CD4-positive, alpha-beta T cell (primary cell): Measurements from ENCODE around the gene ACP4. TPM values are rescaled to one million over a fixed set of nuclear protein-coding genes. Genes with fewer than 3 reads are reported as not detected.
"Not testable (repeated sequence)": the region's sequence is repeated elsewhere in the genome, so short reads cannot be mapped to it uniquely, and the experiment has no call there.

Source experiments
- ATAC-seq: fragments of 200-7000 bp; cut with Tn5 transposase; one replicate; pipeline ENCODE4 v1.10.0; 2022; ENCODE audit warnings: mild to moderate bottlenecking; ENCODE audit not compliant: poor library complexity
- CTCF ChIA-PET: fragments of 350-600 bp; sonication (Branson Sonifier 250); formaldehyde crosslinking; loops from one replicate; lab custom pipeline; 2021; ENCODE audit warnings: antibody characterized with exemption, inconsistent platforms; lab: Charles Lee
- POLR2A ChIA-PET: fragments of 350-600 bp; sonication (Branson Sonifier 250); formaldehyde crosslinking; loops from one replicate; lab custom pipeline; 2021; ENCODE audit warnings: antibody characterized with exemption, inconsistent platforms; lab: Charles Lee
- DNase-seq, 14 experiments: peaks; one replicate each; pipeline ENCODE4 v3.0.0-alpha.2; 2013 to 2020; ENCODE audit warnings: mixed read lengths in 2 of 14
- H3K27ac ChIP-seq, 2 donors: one replicate each; pipeline versions ENCODE4 v1.5.1 to v1.7.0; 2013; ENCODE audit warnings: low read length in 2 of 2, low read depth in 1 of 2, mild to moderate bottlenecking in 1 of 2
- H3K27me3 ChIP-seq, 2 experiments: 1 replicate in 1 of 2; 2 replicates in 1 of 2; pipeline versions ENCODE4 v1.6.1 to v1.7.0; 2013; ENCODE audit warnings: low read length in 2 of 2, control low read depth in 1 of 2, mild to moderate bottlenecking in 1 of 2, moderate library complexity in 1 of 2; ENCODE audit not compliant: insufficient read depth in 2 of 2, control insufficient read depth in 1 of 2
- H3K36me3 ChIP-seq: one replicate; pipeline ENCODE4 v1.6.1; 2013; ENCODE audit warnings: low read length, control low read depth; ENCODE audit not compliant: insufficient read depth
- H3K4me1 ChIP-seq: one replicate; pipeline ENCODE4 v1.6.1; 2013; ENCODE audit warnings: low read length, control low read depth; ENCODE audit not compliant: insufficient read depth
- H3K4me3 ChIP-seq: one replicate; pipeline ENCODE4 v1.5.1; 2013; ENCODE audit warnings: mild to moderate bottlenecking, low read length, moderate library complexity
- H3K9me3 ChIP-seq, 2 experiments: 1 replicate in 1 of 2; 2 replicates in 1 of 2; pipeline versions ENCODE4 v1.6.1 to v1.7.0; 2013; ENCODE audit warnings: low read length in 2 of 2, mild to moderate bottlenecking in 2 of 2, control low read depth in 1 of 2, moderate library complexity in 1 of 2; ENCODE audit not compliant: control insufficient read depth in 1 of 2, insufficient read depth in 1 of 2
- H3K27ac Mint-ChIP-seq: one replicate; pipeline ENCODE4 v1.8.0; 2020; ENCODE audit warnings: mixed read lengths
- H3K27me3 Mint-ChIP-seq: one replicate; pipeline ENCODE4 v1.8.0; 2021; ENCODE audit warnings: mixed read lengths
- H3K36me3 Mint-ChIP-seq: one replicate; pipeline ENCODE4 v1.8.0; 2021; ENCODE audit warnings: low read depth, mixed read lengths
- H3K4me1 Mint-ChIP-seq: one replicate; pipeline ENCODE4 v1.8.0; 2021; ENCODE audit warnings: low read depth, mixed read lengths
- H3K4me3 Mint-ChIP-seq: one replicate; pipeline ENCODE4 v1.8.0; 2020; ENCODE audit warnings: mild to moderate bottlenecking, mixed read lengths
- H3K9me3 Mint-ChIP-seq: one replicate; pipeline ENCODE4 v1.8.0; 2020; ENCODE audit warnings: mixed read lengths
- intact Hi-C, 2 experiments: fragments of 100-400 bp; cut with DNase I in 1 of 2; cut with micrococcal nuclease in 1 of 2; formaldehyde crosslinking; loops; one replicate each; pipeline versions ENCODE4 v1.15.1 to v1.9.0; 2023 to 2025; cut with DNase I, micrococcal nuclease
- total RNA-seq, 174 experiments: library from RNA in 2 of 174; stranded (reverse) in 2 of 174; gene quantifications; one replicate each; pipeline ENCODE4 v1.2.3 and lab custom pipeline; 2021 to 2026
- TF ChIP-seq, protein P1 (sequence below): fragments of 200-600 bp; IDR thresholded peaks from one replicate; pipeline ENCODE4 v1.8.0; 2022; ENCODE audit warnings: antibody characterized with exemption, mild to moderate bottlenecking

ACP4 gene
- total RNA-seq, 2 experiments from 2014 or later = not detected

DNA sequence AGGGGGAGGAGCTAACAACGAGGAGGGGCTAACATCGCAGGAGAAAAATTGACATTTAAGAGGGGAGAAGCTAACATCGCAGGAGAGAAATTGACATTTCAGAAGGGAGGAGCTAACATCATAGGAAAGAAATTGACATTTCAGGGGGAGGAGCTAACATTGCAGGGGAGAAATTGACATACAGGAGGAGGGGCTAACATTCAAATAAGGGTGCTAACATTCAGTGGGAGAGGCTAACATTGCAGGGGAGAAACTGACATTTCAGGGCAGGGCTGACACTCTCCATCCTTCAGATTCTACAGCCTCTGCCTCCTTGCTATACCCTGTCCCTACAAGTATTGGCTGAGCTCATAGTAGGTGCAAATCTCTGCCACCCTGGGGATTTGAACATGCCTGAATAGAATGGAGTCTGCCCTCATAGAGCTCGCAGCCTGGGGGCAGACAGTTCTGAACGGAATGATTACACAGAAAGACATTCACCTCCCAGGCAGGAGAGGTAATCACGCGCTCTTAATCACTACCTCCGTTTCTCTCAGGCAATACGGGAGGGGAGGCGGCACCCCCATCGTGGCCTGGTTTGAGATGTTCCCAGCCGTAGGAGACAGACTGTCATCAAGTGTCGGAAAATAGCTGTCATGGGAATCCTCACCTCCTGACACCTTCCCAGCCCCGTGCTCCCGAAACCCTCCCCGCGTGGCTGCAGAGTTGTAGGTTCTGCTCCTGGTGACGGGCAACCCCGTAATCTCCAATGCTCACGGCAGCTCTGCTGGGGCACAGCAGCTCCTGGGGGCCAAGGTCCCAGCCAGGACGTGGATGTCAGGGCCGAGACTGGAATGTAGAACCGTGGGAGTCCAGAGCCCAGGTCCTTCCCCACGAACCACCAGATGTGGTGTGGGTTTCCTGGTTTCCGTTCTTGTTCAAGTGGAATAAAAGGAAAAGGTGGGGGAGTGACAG lies 10.4 kb upstream of the ACP4 start:
- CTCF ChIA-PET = interaction anchor here (1.1 kb wide), 1 partner anchor 242 kb away, joined by 3 read pairs; no protein-coding TSS in a partner anchor
- H3K27ac Mint-ChIP-seq = no peak overlapping the region
- Histone ChIP-seq H3K27ac (no peak overlapping the region), H3K9me3 (peaks cover 0 to 20% of the 10 kb centered on the region in 2 experiments), H3K27me3 (peaks cover 48 to 62% of the 10 kb centered on the region in 2 experiments), H3K4me1 (peaks cover 14% of the 10 kb centered on the region), H3K36me3 (no peaks in the 10 kb centered on the region), H3K4me3 (no peak overlapping the region)
- POLR2A ChIA-PET = no interaction called here
- TF ChIP-seq, protein P1, sequence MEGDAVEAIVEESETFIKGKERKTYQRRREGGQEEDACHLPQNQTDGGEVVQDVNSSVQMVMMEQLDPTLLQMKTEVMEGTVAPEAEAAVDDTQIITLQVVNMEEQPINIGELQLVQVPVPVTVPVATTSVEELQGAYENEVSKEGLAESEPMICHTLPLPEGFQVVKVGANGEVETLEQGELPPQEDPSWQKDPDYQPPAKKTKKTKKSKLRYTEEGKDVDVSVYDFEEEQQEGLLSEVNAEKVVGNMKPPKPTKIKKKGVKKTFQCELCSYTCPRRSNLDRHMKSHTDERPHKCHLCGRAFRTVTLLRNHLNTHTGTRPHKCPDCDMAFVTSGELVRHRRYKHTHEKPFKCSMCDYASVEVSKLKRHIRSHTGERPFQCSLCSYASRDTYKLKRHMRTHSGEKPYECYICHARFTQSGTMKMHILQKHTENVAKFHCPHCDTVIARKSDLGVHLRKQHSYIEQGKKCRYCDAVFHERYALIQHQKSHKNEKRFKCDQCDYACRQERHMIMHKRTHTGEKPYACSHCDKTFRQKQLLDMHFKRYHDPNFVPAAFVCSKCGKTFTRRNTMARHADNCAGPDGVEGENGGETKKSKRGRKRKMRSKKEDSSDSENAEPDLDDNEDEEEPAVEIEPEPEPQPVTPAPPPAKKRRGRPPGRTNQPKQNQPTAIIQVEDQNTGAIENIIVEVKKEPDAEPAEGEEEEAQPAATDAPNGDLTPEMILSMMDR = no peak
- H3K9me3 Mint-ChIP-seq = no peaks in the 10 kb centered on the region
- H3K36me3 Mint-ChIP-seq = no peaks in the 10 kb centered on the region
- no peak for ATAC-seq
- no peak for DNase-seq
- H3K4me1 Mint-ChIP-seq = peaks cover 12% of the 10 kb centered on the region
- intact Hi-C loops = loop anchor here (5.0 kb wide), 3 partner anchors 52 to 527 kb away; no protein-coding TSS in a partner anchor
- H3K27me3 Mint-ChIP-seq = peaks cover 78% of the 10 kb centered on the region
- H3K4me3 Mint-ChIP-seq = no peak overlapping the region

DNA sequence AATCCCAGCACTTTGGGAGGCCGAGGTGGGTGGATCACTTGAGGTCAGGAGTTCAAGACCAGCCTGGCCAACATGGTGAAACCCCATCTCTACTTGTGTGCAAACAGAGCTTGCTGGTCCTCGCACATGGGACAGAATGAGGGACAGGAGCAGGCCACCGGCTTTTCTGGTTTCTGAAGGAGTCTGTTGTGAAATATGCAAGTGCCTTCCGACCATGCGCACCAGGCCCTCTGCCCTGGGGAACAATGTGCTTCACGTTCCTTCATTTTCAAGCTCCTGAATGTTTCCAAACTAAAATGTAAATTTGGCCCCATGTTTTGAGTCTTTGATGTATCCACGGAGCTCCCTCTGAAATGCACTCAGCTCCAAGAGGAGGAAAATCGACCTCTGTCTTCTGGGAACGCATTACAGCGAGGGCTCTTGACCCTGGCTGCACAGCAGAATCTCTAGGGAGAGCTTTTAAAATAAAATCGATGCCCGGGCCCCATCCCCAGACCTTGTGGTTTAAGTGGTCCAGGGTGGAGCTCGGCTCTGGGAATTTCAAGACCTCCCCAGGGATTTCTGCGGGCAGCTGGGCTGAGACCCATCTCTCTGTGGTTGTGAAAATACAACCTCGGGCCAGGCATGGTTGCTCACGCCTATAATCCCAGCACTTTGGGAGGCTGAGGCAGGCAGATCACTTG lies 9.3 kb upstream of the ACP4 start:
- no peaks in the 10 kb centered on the region for H3K9me3 Mint-ChIP-seq
- no peak overlapping the region for H3K27ac ChIP-seq
- no peak overlapping the region for H3K4me3 Mint-ChIP-seq
- CTCF ChIA-PET = interaction anchor here (0.9 to 1.1 kb wide), 2 partner anchors 57 to 243 kb away, joined by 3 read pairs; no protein-coding TSS in a partner anchor
- peaks cover 42 to 50% of the 10 kb centered on the region in 2 experiments for H3K27me3 ChIP-seq
- peaks cover 0 to 15% of the 10 kb centered on the region in 2 experiments for H3K9me3 ChIP-seq
- H3K4me1 Mint-ChIP-seq = peaks cover 12% of the 10 kb centered on the region
- H3K36me3 Mint-ChIP-seq = no peaks in the 10 kb centered on the region
- TF ChIP-seq, protein P1 = no peak
- DNase-seq (no peak), ATAC-seq (no peak)
- peaks cover 68% of the 10 kb centered on the region for H3K27me3 Mint-ChIP-seq
- POLR2A ChIA-PET = no interaction called here
- intact Hi-C loops = loop anchor here (5.0 kb wide), 3 partner anchors 54 to 529 kb away; no protein-coding TSS in a partner anchor
- H3K4me1 ChIP-seq = peaks cover 14% of the 10 kb centered on the region
- H3K4me3 ChIP-seq = no peak overlapping the region
- no peak overlapping the region for H3K27ac Mint-ChIP-seq
- no peaks in the 10 kb centered on the region for H3K36me3 ChIP-seq

DNA sequence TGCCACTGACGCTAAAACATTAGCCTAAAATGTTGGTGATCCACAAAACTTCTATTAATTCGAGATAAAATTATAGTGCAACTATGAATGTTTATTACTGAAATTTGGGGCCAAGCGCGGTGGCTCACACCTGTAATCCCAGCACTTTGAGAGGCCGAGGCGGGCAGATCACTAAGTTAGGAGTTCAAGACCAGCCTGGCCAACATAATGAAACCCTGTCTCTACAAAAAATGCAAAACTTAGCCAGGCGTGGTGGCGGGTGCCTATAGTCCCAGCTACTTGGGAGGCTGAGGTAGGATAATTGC lies 6.4 kb upstream of the ACP4 start:
- H3K4me1 ChIP-seq, H3K9me3 Mint-ChIP-seq, ATAC-seq, H3K4me1 Mint-ChIP-seq, H3K36me3 Mint-ChIP-seq, H3K4me3 ChIP-seq, H3K27ac ChIP-seq, H3K36me3 ChIP-seq, H3K4me3 Mint-ChIP-seq, H3K27ac Mint-ChIP-seq, DNase-seq, H3K9me3 ChIP-seq: not testable (repeated sequence)
- ChIA-PET POLR2A (interaction anchor here (1.1 to 1.2 kb wide), 2 partner anchors 20 to 426 kb away, joined by 3 to 6 read pairs; no protein-coding TSS in a partner anchor), CTCF (interaction anchor here (0.7 to 0.9 kb wide), 5 partner anchors 11 to 426 kb away, joined by 3 to 4 read pairs (median 3); no protein-coding TSS in a partner anchor)
- H3K27me3 ChIP-seq = peaks cover 18 to 26% of the 10 kb centered on the region in 2 experiments
- intact Hi-C loops = loop anchor here (1.0 to 5.0 kb wide), 8 partner anchors 56 to 531 kb away; no protein-coding TSS in a partner anchor
- H3K27me3 Mint-ChIP-seq = peaks cover 42% of the 10 kb centered on the region
